PFSK-1 (cell line): ENCODE data around the gene MYH14.

Experiments used
- FOXP2 ChIP-seq: optimal IDR thresholded peaks from 2 replicates; pipeline ENCODE3; 2011; ENCODE audit warnings: borderline replicate concordance, control low read depth, inconsistent platforms; ENCODE audit not compliant: insufficient read depth; ENCODE audit errors: extremely low read length, extremely low read depth
- POLR2AphosphoS5 ChIP-seq: IDR thresholded peaks from 2 replicates; pipeline ENCODE4 v1.6.1; 2012; ENCODE audit warnings: low read depth, mild to moderate bottlenecking, control low read depth, low read length, moderate library complexity
- SIN3A ChIP-seq: IDR thresholded peaks from 2 replicates; pipeline ENCODE4 v1.6.1; 2012; ENCODE audit warnings: mild to moderate bottlenecking, low read length, moderate library complexity, borderline replicate concordance; ENCODE audit not compliant: insufficient read depth
- TAF1 ChIP-seq: IDR thresholded peaks from 2 replicates; pipeline ENCODE4 v1.6.1; 2012; ENCODE audit warnings: low read length, control low read depth, borderline replicate concordance; ENCODE audit not compliant: insufficient read depth
- TF ChIP-seq, protein P1 (sequence below), 2 experiments: IDR thresholded peaks; 2 replicates each; pipeline versions ENCODE4 v1.6.1 to v1.8.0; 2011 to 2012; ENCODE audit warnings: low read depth in 2 of 2, low read length in 2 of 2, control low read depth in 1 of 2, inconsistent platforms in 1 of 2, mild to moderate bottlenecking in 1 of 2, moderate library complexity in 1 of 2; ENCODE audit not compliant: insufficient read depth in 1 of 2

The MYH14 gene

DNA sequence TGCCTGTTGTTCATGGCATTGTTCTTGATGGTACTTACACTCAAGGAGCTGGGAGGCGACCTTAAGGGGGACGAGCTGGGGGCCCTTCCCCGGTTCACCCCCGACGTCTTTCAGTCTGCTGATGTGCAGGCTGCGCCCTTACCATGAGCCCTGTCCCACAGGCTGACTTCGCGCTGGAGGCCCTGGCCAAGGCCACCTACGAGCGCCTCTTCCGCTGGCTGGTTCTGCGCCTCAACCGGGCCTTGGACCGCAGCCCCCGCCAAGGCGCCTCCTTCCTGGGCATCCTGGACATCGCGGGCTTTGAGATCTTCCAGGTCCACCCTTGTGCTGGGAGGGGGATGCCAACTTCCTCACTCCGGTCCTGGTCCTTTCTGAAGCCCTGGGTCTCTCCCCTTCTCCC is 45.4 kb downstream of the MYH14 start:
- TF ChIP-seq SIN3A (no peak), POLR2AphosphoS5 (no peak), TAF1 (no peak), FOXP2 (no peak)
- TF ChIP-seq, protein P1, sequence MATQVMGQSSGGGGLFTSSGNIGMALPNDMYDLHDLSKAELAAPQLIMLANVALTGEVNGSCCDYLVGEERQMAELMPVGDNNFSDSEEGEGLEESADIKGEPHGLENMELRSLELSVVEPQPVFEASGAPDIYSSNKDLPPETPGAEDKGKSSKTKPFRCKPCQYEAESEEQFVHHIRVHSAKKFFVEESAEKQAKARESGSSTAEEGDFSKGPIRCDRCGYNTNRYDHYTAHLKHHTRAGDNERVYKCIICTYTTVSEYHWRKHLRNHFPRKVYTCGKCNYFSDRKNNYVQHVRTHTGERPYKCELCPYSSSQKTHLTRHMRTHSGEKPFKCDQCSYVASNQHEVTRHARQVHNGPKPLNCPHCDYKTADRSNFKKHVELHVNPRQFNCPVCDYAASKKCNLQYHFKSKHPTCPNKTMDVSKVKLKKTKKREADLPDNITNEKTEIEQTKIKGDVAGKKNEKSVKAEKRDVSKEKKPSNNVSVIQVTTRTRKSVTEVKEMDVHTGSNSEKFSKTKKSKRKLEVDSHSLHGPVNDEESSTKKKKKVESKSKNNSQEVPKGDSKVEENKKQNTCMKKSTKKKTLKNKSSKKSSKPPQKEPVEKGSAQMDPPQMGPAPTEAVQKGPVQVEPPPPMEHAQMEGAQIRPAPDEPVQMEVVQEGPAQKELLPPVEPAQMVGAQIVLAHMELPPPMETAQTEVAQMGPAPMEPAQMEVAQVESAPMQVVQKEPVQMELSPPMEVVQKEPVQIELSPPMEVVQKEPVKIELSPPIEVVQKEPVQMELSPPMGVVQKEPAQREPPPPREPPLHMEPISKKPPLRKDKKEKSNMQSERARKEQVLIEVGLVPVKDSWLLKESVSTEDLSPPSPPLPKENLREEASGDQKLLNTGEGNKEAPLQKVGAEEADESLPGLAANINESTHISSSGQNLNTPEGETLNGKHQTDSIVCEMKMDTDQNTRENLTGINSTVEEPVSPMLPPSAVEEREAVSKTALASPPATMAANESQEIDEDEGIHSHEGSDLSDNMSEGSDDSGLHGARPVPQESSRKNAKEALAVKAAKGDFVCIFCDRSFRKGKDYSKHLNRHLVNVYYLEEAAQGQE (IDR thresholded peaks at IDR 0.05; ENCODE audit: insufficient read depth in 1 of 2, low read depth in 2 of 2, low read length in 2 of 2): no peak

DNA sequence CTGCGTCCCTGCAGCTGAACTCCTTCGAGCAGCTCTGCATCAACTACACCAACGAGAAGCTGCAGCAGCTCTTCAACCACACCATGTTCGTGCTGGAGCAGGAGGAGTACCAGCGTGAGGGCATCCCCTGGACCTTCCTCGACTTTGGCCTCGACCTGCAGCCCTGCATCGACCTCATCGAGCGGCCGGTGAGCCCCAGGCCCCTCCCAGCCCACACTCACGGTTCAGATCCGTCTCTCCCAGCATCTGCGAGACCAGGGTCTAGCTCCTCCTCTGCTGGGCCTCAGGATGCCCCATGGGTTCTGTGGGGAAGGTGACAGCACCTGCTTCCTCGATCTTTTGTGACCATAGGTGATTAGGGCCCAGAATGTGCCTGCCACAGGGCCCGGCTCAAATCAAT is 46.2 kb downstream of the MYH14 start:
- no peak for TF ChIP-seq FOXP2
- TF ChIP-seq, protein P1 (IDR thresholded peaks at IDR 0.05; ENCODE audit: insufficient read depth in 1 of 2, low read depth in 2 of 2, low read length in 2 of 2): no peak
- no peak for TF ChIP-seq POLR2AphosphoS5
- TF ChIP-seq TAF1: no peak
- no peak for TF ChIP-seq SIN3A

DNA sequence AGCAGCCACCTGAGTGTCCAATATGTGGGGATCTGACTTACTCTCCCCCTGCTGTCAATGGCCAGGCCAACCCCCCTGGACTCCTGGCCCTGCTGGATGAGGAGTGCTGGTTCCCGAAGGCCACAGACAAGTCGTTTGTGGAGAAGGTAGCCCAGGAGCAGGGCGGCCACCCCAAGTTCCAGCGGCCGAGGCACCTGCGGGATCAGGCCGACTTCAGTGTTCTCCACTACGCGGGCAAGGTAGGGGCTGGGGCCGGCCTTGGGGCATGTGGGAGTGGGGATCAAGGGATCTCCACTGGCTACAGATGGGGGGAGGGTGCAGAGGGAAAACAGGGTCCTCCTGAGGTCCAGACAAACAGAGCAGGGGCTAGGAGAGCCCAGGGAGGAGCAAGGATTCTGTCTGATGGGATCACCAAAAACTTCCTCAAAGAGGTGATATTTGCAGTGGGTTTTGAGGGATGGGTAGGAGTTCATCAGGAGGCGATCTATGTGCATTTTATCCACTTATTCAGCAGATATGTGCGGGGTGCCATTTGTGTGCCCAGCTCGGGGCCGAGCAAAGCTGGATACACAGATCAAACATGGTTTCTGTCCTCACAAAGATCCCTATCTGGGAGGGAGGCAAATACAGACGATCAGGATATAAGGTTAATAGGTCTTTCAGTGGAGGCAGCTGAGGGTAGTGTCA is 47.2 kb downstream of the MYH14 start:
- TF ChIP-seq POLR2AphosphoS5 (no peak), TAF1 (no peak), FOXP2 (no peak), SIN3A (no peak)
- TF ChIP-seq, protein P1 (IDR thresholded peaks at IDR 0.05; ENCODE audit: insufficient read depth in 1 of 2, low read depth in 2 of 2, low read length in 2 of 2): no peak

DNA sequence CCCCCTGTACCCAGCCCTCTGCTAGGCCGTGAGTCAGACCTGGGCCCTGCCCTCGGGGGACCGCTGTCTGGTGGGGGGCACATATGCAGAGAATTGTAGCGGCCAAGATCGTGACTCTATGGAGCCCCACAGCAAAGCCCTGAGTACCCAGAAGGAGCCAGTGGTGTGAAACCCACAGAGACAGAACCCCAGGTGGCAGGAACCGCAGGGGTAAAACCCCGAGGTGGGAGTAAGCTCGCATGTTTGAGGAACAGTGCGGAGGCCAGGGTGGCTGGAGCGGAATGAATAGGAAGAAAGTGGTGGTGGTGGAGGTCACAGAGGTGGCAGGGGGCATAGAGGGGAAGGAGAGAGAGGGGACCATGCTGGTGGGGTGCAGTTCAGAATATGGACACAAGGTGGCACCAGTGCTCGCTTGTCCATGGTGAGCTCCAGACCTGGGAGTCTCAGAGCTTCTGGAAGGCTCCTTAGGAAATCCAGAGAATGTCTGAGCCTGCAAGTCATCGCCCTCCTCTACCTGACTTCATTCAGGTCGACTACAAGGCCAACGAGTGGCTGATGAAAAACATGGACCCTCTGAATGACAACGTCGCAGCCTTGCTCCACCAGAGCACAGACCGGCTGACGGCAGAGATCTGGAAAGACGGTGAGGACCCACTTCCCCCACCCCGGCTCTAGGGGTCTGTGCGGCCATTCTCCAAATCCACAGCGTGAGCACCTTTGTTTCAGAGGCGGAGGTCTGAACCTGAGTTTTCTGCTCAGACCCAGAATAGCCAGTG is 48.9 kb downstream of the MYH14 start:
- no peak for TF ChIP-seq FOXP2
- TF ChIP-seq SIN3A: no peak
- TF ChIP-seq POLR2AphosphoS5: no peak
- TF ChIP-seq TAF1: no peak

DNA sequence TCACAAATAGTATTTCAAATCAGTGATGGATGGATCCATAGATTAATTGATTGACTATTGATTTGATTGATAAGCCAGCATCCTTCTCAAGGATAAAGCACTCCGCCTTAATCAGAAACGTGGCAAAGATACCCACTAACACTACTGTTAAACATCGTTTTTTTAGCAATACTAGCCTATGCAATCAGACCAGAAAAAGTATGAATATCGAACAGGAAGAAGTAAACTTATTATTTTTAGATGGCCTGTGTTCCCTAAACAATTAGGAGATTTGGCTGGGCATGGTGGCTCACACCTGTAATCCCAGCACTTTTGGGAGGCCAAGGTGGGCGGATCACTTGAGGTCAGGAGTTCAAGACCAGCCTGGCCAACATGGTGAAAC is 49.5 kb downstream of the MYH14 start:
- TF ChIP-seq POLR2AphosphoS5 (no peak), TAF1 (no peak), SIN3A (no peak), FOXP2 (no peak)
- TF ChIP-seq, protein P1 (IDR thresholded peaks at IDR 0.05; ENCODE audit: insufficient read depth in 1 of 2, low read depth in 2 of 2, low read length in 2 of 2): no peak
